Immature natural killer cell (primary cell): ENCODE measurements around the gene KDM4B. TPM values are rescaled to one million over a fixed set of nuclear protein-coding genes. Genes with fewer than 3 reads are reported as not detected.

ENCODE experiments used
- DNase-seq, 3 donors: peaks; one replicate each; pipeline ENCODE4 v3.0.0; 2022; ENCODE audit warnings: mixed read lengths in 1 of 3
- H3K27ac Mint-ChIP-seq, 6 donors: one replicate each; pipeline ENCODE4 v1.8.0; 2020; ENCODE audit warnings: mixed read lengths in 6 of 6, mild to moderate bottlenecking in 5 of 6, inconsistent platforms in 4 of 6, moderate library complexity in 3 of 6
- H3K27me3 Mint-ChIP-seq, 3 donors: one replicate each; pipeline ENCODE4 v1.8.0; 2020 to 2021; ENCODE audit warnings: low read depth in 3 of 3, mild to moderate bottlenecking in 3 of 3, mixed read lengths in 3 of 3, moderate library complexity in 3 of 3, inconsistent platforms in 1 of 3
- H3K36me3 Mint-ChIP-seq, 3 donors: one replicate each; pipeline ENCODE4 v1.8.0; 2020; ENCODE audit warnings: mixed read lengths in 3 of 3, inconsistent platforms in 2 of 3, mild to moderate bottlenecking in 2 of 3
- H3K4me1 Mint-ChIP-seq, 2 donors: one replicate each; pipeline ENCODE4 v1.8.0; 2020; ENCODE audit warnings: inconsistent platforms in 2 of 2, mild to moderate bottlenecking in 2 of 2, mixed read lengths in 2 of 2, moderate library complexity in 1 of 2
- H3K4me3 Mint-ChIP-seq, 5 donors: one replicate each; pipeline ENCODE4 v1.8.0; 2020; ENCODE audit warnings: mild to moderate bottlenecking in 5 of 5, mixed read lengths in 5 of 5, inconsistent platforms in 3 of 5, moderate library complexity in 3 of 5
- H3K9me3 Mint-ChIP-seq, 6 donors: one replicate each; pipeline ENCODE4 v1.8.0; 2020; ENCODE audit warnings: mild to moderate bottlenecking in 6 of 6, mixed read lengths in 6 of 6, inconsistent platforms in 4 of 6, moderate library complexity in 3 of 6
- polyA plus RNA-seq, 3 donors: library from polyadenylated mRNA; unstranded; fragments of 300-500 nt; fragmentation: Illumina TruSeq; gene quantifications; one replicate each; pipeline ENCODE4 v1.2.3, GENCODE V29; 2021

Gene KDM4B
- polyA plus RNA-seq, 3 donors from 2014 or later = 4.3 to 22.4 (median 6.7) TPM

DNA sequence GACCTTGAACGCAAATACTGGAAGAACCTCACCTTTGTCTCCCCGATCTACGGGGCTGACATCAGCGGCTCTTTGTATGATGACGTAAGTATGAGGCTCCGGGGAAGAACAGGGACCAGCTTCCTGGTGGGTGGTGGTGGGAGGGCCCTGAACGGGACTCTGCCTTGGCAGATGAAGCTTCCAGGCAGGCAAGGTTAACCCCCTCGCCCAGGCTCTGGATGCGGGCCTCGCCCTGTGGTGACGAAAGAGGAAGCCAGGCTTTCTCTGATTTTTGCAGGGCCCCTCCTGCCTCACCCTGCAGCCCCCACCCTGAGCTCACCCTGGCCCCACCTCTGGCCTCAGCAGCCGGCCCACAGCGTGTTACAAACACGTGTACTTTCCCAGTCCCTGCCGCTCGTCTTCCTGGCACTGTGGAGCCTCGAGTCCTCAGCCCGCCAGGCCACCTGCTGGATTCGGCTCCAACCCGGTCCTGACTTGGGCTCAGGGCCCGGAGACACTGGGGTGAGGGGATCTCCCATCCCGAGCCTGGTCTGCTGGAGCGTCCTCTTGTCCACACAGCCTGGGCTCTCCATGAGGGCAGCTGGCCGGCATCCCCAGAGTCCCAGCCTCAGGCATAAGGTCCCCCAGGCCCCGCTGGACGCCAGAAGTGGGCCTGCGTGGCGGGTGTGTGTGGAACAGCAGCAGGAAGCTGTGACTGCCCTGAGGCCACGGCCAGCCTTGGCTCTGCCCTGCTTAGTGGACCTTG lies 72.4 kb downstream of the KDM4B start:
- Mint-ChIP-seq H3K27ac (no peak overlapping the region), H3K4me3 (no peak overlapping the region), H3K27me3 (peaks cover 0 to 2% (median 2%) of the 10 kb centered on the region in 3 donors), H3K36me3 (no peaks in the 10 kb centered on the region), H3K4me1 (peaks cover 0 to 2% of the 10 kb centered on the region in 2 donors), H3K9me3 (no peaks in the 10 kb centered on the region)
- DNase-seq = no peak

DNA sequence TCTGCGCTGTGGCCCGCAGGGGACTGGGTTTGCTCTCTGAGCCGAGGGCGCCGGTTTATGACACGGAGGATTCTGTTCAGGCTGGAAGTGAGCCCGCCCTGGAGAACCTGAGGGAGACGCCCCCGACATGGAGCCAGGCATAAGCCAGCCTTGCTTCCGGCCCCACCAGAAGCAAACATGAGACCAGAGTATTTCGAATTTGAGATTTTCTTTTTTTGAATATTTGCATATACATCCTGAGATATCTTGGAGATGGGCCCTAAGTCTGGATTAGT lies 72.9 kb downstream of the KDM4B start:
- Mint-ChIP-seq H3K4me1 (peaks cover 0 to under 1% of the 10 kb centered on the region in 2 donors), H3K9me3 (no peaks in the 10 kb centered on the region), H3K4me3 (no peak overlapping the region), H3K27ac (peak overlapping the region in 1 of 6 donors; percentile 61), H3K27me3 (peaks cover 0 to 2% (median 2%) of the 10 kb centered on the region in 3 donors), H3K36me3 (no peaks in the 10 kb centered on the region)
- no peak for DNase-seq

DNA sequence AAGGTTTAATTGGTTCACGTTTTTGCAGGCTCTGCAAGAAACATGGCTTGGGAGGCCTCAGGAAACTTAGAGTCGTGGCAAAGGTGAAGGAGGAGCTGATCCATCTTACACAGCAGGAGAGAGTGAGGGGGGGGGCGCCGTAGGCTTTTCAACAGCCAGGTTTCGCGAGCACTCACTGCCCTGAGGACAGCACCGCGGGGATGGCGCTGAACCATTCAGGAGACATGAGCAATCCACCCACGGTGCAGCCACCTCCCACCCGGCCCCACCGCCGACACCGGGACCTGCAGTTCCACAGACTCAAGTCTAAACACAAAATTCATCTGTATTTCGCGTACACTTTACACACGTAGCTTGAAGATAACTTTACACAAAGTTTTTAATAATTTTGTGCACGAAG lies 73.6 kb downstream of the KDM4B start:
- Mint-ChIP-seq H3K27me3 (peaks cover 0 to 2% (median 0%) of the 10 kb centered on the region in 3 donors), H3K36me3 (no peaks in the 10 kb centered on the region), H3K27ac (no peak overlapping the region), H3K4me1 (no peaks in the 10 kb centered on the region), H3K4me3 (no peak overlapping the region), H3K9me3 (no peaks in the 10 kb centered on the region)
- no peak for DNase-seq

DNA sequence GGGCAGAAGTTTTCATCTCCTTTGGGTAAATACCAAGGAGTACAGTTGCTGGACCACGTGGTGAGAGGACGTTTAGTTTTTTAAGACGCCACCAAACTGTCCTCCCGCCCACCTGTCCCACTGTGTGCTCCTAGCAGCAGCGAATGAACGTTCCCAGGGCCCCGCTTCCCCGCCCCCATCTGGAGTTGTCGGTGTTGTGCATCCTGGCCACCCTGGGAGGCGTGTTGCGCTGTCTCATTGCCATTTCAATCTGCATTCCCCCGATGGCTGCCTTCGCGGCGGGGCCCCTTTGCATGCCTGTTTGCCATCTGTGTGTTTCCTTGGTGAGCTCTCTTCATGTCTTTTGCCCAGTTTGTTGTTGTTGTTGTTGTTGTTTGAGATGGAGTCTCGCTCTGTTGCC lies 76.1 kb downstream of the KDM4B start:
- Mint-ChIP-seq H3K4me3 (no peak overlapping the region), H3K9me3 (no peaks in the 10 kb centered on the region), H3K27me3 (peaks cover 0 to 2% (median 0%) of the 10 kb centered on the region in 3 donors), H3K27ac (peak overlapping the region in 1 of 6 donors; percentile 40), H3K36me3 (no peaks in the 10 kb centered on the region), H3K4me1 (peaks cover 0 to 4% of the 10 kb centered on the region in 2 donors)
- no peak for DNase-seq

DNA sequence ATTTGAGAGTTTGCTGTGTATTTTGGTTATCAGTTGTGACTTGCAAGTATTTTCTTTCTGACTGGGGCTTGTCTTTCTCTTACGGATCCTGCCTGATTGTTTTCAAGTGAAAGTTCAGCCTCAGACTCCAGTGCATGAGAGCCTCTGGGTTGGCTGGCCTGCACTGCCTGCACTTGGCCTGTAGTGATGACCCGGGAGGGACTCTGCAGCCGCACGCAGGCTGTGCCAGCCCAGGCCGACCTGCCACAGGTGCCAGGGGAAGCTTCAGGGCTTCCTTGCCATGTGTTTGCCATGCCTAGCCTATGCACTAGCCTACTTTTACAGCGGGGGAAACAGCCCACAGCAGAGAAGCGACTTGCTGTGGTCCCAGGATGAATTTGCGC lies 77.0 kb downstream of the KDM4B start:
- DNase-seq = no peak
- Mint-ChIP-seq H3K4me3 (no peak overlapping the region), H3K36me3 (no peaks in the 10 kb centered on the region), H3K9me3 (no peaks in the 10 kb centered on the region), H3K27ac (no peak overlapping the region), H3K27me3 (no peaks in the 10 kb centered on the region), H3K4me1 (peaks cover 0 to 4% of the 10 kb centered on the region in 2 donors)

DNA sequence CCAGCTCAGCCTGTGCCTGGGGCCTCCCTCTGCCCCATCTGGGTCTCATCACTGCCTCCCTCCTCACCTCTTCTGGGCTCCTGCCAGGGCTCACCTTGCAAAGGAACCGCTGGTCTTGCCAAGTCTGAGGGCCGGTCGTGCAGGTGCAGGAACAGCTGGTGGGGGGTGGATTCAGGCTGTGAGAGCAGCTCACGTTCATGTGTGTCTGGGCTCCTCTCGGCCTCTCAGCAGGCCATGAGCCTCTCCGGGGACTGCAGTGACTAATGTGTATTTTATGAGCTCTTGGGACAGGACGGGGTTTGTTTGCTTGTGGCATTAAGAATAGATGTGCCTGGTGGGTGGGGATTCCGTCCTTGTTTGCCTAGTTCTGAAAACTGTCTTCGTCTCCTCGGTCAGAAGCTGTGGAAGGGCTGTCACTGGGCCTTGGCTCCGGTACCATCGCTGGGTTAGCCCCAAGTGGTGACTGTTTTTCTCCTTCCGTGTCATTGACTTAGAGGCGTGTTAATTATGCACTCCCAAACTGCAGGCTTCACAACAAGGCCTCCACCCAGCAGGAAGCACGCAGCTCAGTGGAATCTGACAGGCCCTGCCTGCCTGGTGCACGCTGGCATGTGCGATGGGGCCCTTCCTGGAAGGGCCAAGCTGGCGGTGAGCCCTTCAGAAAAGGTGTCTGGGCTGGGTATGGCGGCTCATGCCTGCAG lies 77.6 kb downstream of the KDM4B start:
- Mint-ChIP-seq H3K36me3 (no peaks in the 10 kb centered on the region), H3K27me3 (no peaks in the 10 kb centered on the region), H3K9me3 (no peaks in the 10 kb centered on the region), H3K4me3 (no peak overlapping the region), H3K4me1 (peaks cover 0 to 4% of the 10 kb centered on the region in 2 donors), H3K27ac (no peak overlapping the region)
- DNase-seq = no peak

DNA sequence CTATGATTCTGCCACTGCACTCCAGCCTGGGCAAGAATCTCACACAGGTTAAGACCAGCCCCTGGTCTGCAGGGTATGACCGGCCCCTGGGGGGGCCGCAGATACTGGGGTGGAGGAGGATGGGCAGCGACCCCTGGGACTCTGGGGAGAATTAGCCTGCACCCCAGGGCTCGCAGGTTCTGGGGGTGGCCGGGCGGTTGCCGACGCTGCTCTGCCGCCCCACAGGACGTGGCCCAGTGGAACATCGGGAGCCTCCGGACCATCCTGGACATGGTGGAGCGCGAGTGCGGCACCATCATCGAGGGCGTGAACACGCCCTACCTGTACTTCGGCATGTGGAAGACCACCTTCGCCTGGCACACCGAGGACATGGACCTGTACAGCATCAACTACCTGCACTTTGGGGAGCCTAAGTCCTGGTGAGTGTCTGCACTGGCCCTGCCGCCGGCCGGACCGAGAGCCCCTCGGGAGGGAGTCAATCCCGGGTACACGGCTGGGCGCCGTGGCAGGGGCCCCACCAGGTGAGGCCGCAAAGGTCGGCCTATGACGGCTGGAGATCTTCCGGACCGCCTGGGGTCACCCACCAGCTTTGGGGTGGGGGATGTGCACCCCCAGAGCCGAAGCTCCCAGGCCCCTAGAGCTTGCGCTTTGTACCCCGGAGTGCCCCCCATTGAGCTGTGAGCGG lies 78.5 kb downstream of the KDM4B start:
- H3K36me3 Mint-ChIP-seq = no peaks in the 10 kb centered on the region
- H3K27me3 Mint-ChIP-seq = no peaks in the 10 kb centered on the region
- H3K27ac Mint-ChIP-seq = no peak overlapping the region
- no peak for DNase-seq
- H3K4me3 Mint-ChIP-seq = no peak overlapping the region
- no peaks in the 10 kb centered on the region for H3K9me3 Mint-ChIP-seq
- peaks cover 0 to 4% of the 10 kb centered on the region in 2 donors for H3K4me1 Mint-ChIP-seq

DNA sequence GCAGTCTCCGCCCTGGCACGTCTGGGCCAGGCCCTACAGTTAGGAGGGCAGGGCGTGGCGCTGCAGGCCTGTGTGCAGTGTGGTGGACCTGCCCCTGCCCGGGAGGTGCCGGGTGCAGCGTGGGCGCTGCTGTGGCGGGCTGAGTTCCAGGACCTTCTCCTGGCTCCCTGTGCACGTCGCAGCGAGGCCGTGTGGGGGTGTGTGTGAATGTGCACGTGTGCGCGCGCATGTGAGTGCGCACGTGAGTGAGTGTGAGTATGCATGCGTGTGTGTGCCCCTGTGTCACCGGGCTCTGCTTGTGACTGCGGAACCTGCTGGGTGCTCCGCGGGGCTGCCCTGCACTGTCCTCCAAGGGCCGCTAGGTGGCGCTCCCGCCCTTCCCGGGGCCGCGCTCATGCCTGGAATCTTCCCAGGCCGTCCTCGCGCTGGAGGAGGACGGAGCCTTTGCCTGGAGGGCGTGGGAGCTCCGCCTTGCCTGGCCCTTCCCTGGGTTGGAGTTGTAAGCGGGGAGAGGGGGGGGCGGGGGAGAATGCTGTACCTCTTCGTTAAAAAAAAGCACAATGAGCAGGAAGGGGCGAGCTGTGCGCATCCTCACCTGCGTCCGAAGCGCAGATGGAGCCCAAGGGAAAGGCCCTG lies 79.3 kb downstream of the KDM4B start:
- no peak overlapping the region for H3K4me3 Mint-ChIP-seq
- H3K27ac Mint-ChIP-seq = peak overlapping the region in 1 of 6 donors; percentile 71
- no peaks in the 10 kb centered on the region for H3K36me3 Mint-ChIP-seq
- DNase-seq = peak; percentile 45 to 56 (median 50)
- H3K27me3 Mint-ChIP-seq = no peaks in the 10 kb centered on the region
- peaks cover 0 to 6% of the 10 kb centered on the region in 2 donors for H3K4me1 Mint-ChIP-seq
- H3K9me3 Mint-ChIP-seq = no peaks in the 10 kb centered on the region

DNA sequence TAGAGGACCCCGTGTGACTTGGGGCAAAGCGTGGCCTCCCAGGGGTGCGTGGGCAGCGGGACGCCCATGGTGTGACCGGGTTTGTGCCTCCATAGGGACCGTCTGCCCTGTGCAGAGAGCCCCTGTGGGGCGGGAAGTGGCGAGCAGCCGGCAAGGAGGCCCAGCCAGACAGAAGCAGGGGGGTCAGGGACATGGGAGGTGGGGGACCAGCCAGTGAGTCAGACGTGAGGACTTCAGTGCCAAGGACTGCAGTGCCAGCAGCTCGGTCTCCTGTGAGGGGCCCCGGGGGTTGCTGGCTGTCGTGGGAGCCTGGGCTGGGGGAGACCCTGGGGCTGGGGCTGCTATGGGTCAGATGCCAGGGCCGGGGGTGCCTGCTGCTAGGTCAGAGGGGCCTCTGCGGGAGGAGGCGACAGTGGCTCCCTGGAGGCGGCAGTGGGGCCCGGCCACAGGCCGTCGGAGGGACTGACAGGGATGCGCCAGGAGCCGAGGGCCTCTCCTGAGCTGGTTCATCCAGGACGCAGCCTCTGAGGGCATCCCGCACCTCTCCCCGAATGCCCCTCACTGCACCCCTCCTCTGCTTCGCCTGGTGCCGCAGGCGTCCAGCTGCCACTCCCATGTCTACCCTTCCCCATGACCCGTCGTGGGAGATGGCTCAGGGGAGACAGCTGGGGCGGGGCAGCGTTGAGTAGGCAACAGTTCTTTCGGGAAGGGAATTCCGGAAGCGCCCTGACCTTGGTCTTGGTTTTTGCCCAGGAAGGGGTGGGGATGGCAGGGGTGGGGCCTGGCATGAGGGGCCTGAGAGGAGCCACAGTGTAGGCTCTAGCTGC lies 80.0 kb downstream of the KDM4B start:
- H3K4me1 Mint-ChIP-seq = peaks cover 0 to 6% of the 10 kb centered on the region in 2 donors
- no peaks in the 10 kb centered on the region for H3K9me3 Mint-ChIP-seq
- H3K4me3 Mint-ChIP-seq = no peak overlapping the region
- H3K27me3 Mint-ChIP-seq = no peaks in the 10 kb centered on the region
- H3K36me3 Mint-ChIP-seq = no peaks in the 10 kb centered on the region
- no peak for DNase-seq
- no peak overlapping the region for H3K27ac Mint-ChIP-seq

DNA sequence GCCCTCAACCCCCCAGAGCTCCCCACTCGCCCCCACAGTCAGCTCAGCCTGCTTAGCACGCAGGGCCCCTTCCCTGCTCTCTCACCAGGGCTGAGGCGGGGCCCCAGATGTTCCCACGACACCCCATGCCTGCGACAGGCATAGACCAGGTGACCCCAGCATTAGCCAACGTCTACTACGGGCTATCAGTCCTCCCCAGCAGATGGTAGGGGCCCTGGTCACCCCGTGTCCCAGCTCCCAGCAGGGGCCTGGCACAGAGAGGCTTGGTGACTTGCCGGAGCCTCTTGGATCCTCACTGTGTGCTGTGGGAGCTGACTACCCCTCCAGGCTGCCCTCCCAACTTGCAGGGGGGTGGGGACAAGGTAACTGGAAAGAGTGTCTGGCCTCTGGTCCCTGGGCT lies 80.6 kb downstream of the KDM4B start:
- no peak for DNase-seq
- Mint-ChIP-seq H3K9me3 (no peaks in the 10 kb centered on the region), H3K4me1 (peaks cover 0 to 6% of the 10 kb centered on the region in 2 donors), H3K27me3 (no peaks in the 10 kb centered on the region), H3K36me3 (no peaks in the 10 kb centered on the region), H3K27ac (no peak overlapping the region), H3K4me3 (no peak overlapping the region)

DNA sequence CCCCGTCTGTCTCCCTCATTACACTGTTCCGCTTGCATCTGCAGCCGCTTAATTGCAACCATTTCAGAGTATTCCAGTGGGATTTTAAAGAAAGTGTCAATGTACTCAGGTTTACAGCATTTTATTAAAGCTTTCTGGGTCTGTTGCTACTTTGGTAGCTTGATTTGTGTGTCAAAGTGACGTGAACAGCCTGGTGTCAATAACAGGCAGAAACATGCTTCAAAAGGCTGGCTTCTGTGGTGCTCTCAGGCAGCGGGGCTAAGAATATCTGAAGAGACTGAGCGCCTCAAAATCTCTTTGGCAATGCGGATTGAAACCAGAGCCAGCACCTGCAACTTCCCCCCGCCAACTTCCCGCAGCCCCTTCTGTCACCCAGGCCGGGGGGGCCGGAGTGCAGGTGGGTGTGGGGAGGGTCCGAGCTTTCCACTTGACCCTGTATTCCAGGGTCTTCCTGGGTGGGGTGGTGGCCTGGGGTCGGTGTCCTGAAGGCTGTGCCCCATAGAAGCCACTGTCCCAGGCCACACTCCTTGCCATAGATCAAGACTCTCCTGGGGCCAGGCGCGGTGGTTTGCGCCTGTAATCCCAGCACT lies 81.2 kb downstream of the KDM4B start:
- Mint-ChIP-seq H3K27me3 (no peaks in the 10 kb centered on the region), H3K9me3 (no peaks in the 10 kb centered on the region), H3K4me1 (peaks cover 0 to 6% of the 10 kb centered on the region in 2 donors), H3K4me3 (no peak overlapping the region), H3K36me3 (no peaks in the 10 kb centered on the region), H3K27ac (peak overlapping the region in 1 of 6 donors; percentile 62)
- no peak for DNase-seq

DNA sequence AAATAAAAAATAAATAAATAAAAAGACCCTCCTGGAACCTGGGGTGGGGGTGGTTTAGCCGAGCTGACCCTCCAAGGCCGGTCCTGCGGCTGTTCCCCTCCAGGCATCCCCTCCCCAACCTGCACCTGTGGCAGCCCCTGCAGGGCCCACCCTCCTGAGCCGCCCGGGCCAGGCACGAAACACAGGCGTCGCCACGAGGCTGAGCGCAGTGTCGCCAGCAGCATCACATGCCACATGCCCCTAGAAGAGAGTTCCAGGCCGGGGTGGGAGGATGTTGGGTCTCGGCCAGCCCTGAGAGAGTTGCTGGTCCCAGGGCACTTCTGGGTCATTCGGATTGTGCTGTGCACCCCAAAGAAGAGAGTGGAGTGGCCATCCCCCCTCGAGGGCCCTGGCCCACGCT lies 82.0 kb downstream of the KDM4B start:
- peaks cover 0 to 2% (median 0%) of the 10 kb centered on the region in 3 donors for H3K27me3 Mint-ChIP-seq
- no peak overlapping the region for H3K27ac Mint-ChIP-seq
- peaks cover 0 to 5% (median 0%) of the 10 kb centered on the region in 3 donors for H3K36me3 Mint-ChIP-seq
- H3K4me3 Mint-ChIP-seq = no peak overlapping the region
- H3K9me3 Mint-ChIP-seq = no peaks in the 10 kb centered on the region
- peaks cover 4 to 6% of the 10 kb centered on the region in 2 donors for H3K4me1 Mint-ChIP-seq
- no peak for DNase-seq

DNA sequence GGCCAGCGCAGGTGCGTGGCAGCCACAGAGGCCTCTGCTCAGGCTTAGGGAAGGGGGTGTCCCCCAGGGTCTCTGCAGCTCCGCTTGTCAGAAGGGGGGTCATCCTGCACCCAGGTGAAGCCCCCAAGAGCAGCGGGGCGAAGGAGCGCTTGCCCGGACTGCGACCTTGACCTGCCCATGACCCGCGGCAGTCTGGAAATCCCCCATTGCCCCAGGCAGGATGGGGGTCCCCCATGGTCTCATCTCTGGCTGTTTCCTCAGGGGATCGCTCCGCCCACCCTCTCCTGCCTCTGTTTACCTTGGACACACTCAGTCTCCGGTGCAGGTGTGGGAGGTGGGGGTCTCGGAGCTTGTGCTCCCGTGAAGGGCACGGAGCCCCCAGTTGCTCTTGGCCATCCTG lies 82.7 kb downstream of the KDM4B start:
- H3K27ac Mint-ChIP-seq = no peak overlapping the region
- no peak overlapping the region for H3K4me3 Mint-ChIP-seq
- peaks cover 6% of the 10 kb centered on the region in 2 donors for H3K4me1 Mint-ChIP-seq
- peaks cover 0 to 7% (median 0%) of the 10 kb centered on the region in 3 donors for H3K36me3 Mint-ChIP-seq
- no peaks in the 10 kb centered on the region for H3K9me3 Mint-ChIP-seq
- no peak for DNase-seq
- H3K27me3 Mint-ChIP-seq = peaks cover 0 to 2% (median 0%) of the 10 kb centered on the region in 3 donors
